ENCODE measurements around the gene RBM20.

DNA sequence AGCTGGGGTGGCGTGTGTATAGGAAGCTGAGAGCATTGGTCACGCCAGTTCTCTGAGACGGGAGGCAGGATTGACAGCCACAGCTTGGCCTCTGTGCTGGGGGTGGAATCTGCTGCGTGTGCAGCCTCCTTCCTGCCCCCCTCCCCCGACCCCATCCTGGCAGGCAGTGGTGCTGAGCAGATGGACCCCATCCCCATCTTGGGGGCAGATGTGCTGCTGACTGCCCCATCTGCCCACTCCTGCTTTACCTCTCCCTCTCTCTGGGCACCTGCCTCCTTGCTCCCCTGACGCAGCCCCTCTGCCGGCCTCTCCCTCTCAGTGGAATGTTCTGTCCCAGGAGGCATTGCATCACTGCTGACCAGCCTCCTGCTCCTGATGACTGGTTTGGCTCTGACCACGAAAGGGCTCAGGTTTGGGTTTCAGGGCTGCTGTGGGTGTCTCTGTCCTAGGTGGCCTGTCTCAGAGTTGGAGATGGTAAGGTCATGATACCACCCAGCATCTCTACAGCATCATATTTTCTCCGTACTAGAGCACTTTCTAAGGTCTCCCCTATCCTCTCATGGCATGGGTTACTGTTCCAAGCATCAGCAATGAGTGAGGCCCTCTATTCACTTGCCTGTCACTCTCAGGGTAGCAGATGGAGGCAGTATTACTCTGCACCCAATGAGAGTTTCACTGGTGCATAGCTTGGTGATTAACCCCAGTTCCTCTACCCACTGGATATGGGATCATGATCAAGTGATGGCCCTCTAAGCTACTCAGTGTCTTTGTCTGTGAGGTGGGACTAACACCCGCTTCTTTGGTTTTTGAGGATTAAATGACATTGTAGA, 81.9 kb downstream of the RBM20 start:
- TF ChIP-seq, protein P1, sequence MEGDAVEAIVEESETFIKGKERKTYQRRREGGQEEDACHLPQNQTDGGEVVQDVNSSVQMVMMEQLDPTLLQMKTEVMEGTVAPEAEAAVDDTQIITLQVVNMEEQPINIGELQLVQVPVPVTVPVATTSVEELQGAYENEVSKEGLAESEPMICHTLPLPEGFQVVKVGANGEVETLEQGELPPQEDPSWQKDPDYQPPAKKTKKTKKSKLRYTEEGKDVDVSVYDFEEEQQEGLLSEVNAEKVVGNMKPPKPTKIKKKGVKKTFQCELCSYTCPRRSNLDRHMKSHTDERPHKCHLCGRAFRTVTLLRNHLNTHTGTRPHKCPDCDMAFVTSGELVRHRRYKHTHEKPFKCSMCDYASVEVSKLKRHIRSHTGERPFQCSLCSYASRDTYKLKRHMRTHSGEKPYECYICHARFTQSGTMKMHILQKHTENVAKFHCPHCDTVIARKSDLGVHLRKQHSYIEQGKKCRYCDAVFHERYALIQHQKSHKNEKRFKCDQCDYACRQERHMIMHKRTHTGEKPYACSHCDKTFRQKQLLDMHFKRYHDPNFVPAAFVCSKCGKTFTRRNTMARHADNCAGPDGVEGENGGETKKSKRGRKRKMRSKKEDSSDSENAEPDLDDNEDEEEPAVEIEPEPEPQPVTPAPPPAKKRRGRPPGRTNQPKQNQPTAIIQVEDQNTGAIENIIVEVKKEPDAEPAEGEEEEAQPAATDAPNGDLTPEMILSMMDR (IDR thresholded peaks at IDR 0.05), result no peak
- no peak for TF ChIP-seq POLR2A (IDR thresholded peaks at IDR 0.05)

Data from gastroesophageal sphincter (tissue), 3 donors.